H1 (cell line): ENCODE data around the gene PTTG1IP. TPM values are rescaled to one million over a fixed set of nuclear protein-coding genes. Genes with fewer than 3 reads are reported as not detected.

Experiments used
- CTCF ChIA-PET: fragments of 300-600 bp; sonication (Branson Sonifier 250); formaldehyde crosslinking; loops from one replicate; lab custom pipeline; 2021; ENCODE audit not compliant: partially characterized antibody; lab: Charles Lee
- POLR2A ChIA-PET: fragments of 300-600 bp; sonication (Branson Sonifier 250); formaldehyde crosslinking; loops from one replicate; lab custom pipeline; 2021; ENCODE audit warnings: inconsistent platforms; ENCODE audit not compliant: partially characterized antibody; lab: Charles Lee
- DNase-seq, 2 experiments: peaks; one replicate each; pipeline versions ENCODE4 v3.0.0 to v3.0.0-alpha.2; 2010 to 2022; ENCODE audit warnings: low spot score in 2 of 2, low read depth in 1 of 2, mixed read lengths in 1 of 2
- FAIRE-seq: peaks from 2 replicates; lab custom pipeline; 2011; peaks lifted over from hg19 to GRCh38; lab: Jason Lieb, UNC
- H2AFZ ChIP-seq: 2 replicates; pipeline ENCODE4 v1.8.1; 2012; ENCODE audit warnings: low read length, inconsistent platforms
- H2AK5ac ChIP-seq: 2 replicates; pipeline ENCODE4 v1.6.1; 2013; ENCODE audit warnings: low read depth, low read length
- H2BK120ac ChIP-seq: replicated peaks from 2 replicates; pipeline ENCODE3; 2013; ENCODE audit warnings: low read depth, low read length, inconsistent platforms
- H2BK12ac ChIP-seq: 2 replicates; pipeline ENCODE4 v1.6.1; 2013; ENCODE audit warnings: low read depth, low read length
- H2BK15ac ChIP-seq: 2 replicates; pipeline ENCODE4 v1.6.1; 2013; ENCODE audit warnings: low read length
- H2BK20ac ChIP-seq: 2 replicates; pipeline ENCODE4 v1.6.1; 2013; ENCODE audit warnings: low read length
- H2BK5ac ChIP-seq: 2 replicates; pipeline ENCODE4 v1.6.1; 2013; ENCODE audit warnings: low read depth, low read length
- H3K14ac ChIP-seq: 2 replicates; pipeline ENCODE4 v1.6.1; 2013; ENCODE audit warnings: inconsistent platforms; ENCODE audit not compliant: insufficient read length
- H3K18ac ChIP-seq: 2 replicates; pipeline ENCODE4 v1.6.1; 2013; ENCODE audit warnings: low read length; ENCODE audit errors: extremely low read depth
- H3K23ac ChIP-seq: 2 replicates; pipeline ENCODE4 v1.6.1; 2013; ENCODE audit warnings: inconsistent platforms; ENCODE audit not compliant: insufficient read length
- H3K23me2 ChIP-seq: 2 replicates; pipeline ENCODE4 v1.6.1; 2013; ENCODE audit warnings: low read depth, low read length
- H3K27ac ChIP-seq: 2 replicates; pipeline ENCODE4 v1.6.1; 2011; ENCODE audit warnings: low read depth, low read length, inconsistent platforms
- H3K27me3 ChIP-seq, 4 experiments: replicated peaks in 1 of 4; 1 replicate in 1 of 4; 2 replicates in 3 of 4; pipeline versions ENCODE4 v1.6.1 to v1.8.1; 2011 to 2013; ENCODE audit warnings: low read length in 3 of 4, mild to moderate bottlenecking in 3 of 4, inconsistent platforms in 2 of 4, mixed read lengths in 2 of 4, moderate library complexity in 1 of 4; ENCODE audit not compliant: control insufficient read depth in 3 of 4, insufficient read depth in 3 of 4; ENCODE audit errors: extremely low read depth in 1 of 4
- H3K36me3 ChIP-seq, 4 experiments: 2 replicates each; pipeline versions ENCODE4 v1.6.1 to v1.8.1; 2011 to 2013; ENCODE audit warnings: mild to moderate bottlenecking in 4 of 4, low read length in 3 of 4, moderate library complexity in 2 of 4, control low read depth in 1 of 4, inconsistent platforms in 1 of 4; ENCODE audit not compliant: insufficient read depth in 4 of 4, control insufficient read depth in 2 of 4
- H3K4ac ChIP-seq: replicated peaks from 2 replicates; pipeline ENCODE3; 2013; ENCODE audit warnings: low read length, low read depth, mixed read lengths, inconsistent platforms; ENCODE audit not compliant: insufficient read length
- H3K4me1 ChIP-seq, 4 experiments: replicated peaks in 1 of 4; 1 replicate in 1 of 4; 2 replicates in 3 of 4; pipeline versions ENCODE4 v1.6.1 to v1.8.1; 2011 to 2013; ENCODE audit warnings: low read length in 3 of 4, inconsistent platforms in 2 of 4, mixed read lengths in 1 of 4; ENCODE audit not compliant: insufficient read depth in 4 of 4, control insufficient read depth in 3 of 4
- H3K4me2 ChIP-seq, 2 experiments: 2 replicates each; pipeline versions ENCODE4 v1.6.1 to v1.8.1; 2011 to 2013; ENCODE audit warnings: low read depth in 2 of 2, low read length in 2 of 2, control low read depth in 1 of 2, inconsistent platforms in 1 of 2, mild to moderate bottlenecking in 1 of 2; ENCODE audit not compliant: insufficient read depth in 1 of 2
- H3K4me3 ChIP-seq, 4 experiments: fragments of 200-600, 300-600 bp in 1 of 4; sonication (generic), shearing (Covaris generic), sonication (Bioruptor Twin) in 1 of 4; 2 replicates each; pipeline versions ENCODE4 v1.5.1 to v1.8.1; 2011 to 2016; ENCODE audit warnings: low read length in 4 of 4, low read depth in 3 of 4, control low read depth in 2 of 4, inconsistent platforms in 2 of 4, mild to moderate bottlenecking in 2 of 4, mixed read lengths in 1 of 4, moderate library complexity in 1 of 4; ENCODE audit not compliant: insufficient read depth in 2 of 4; ENCODE audit errors: extremely low read depth in 1 of 4
- H3K56ac ChIP-seq: replicated peaks from 2 replicates; pipeline ENCODE3; 2013; ENCODE audit warnings: low read depth, mild to moderate bottlenecking, mixed read lengths, low read length, inconsistent platforms; ENCODE audit not compliant: insufficient read length
- H3K79me1 ChIP-seq: 2 replicates; pipeline ENCODE4 v1.6.1; 2013; ENCODE audit warnings: low read depth, low read length, control low read depth
- H3K79me2 ChIP-seq, 2 experiments: 2 replicates each; pipeline versions ENCODE4 v1.6.1 to v1.8.1; 2012 to 2013; ENCODE audit warnings: low read length in 2 of 2, mild to moderate bottlenecking in 2 of 2, inconsistent platforms in 1 of 2; ENCODE audit not compliant: insufficient read depth in 2 of 2, control insufficient read depth in 1 of 2
- H3K9ac ChIP-seq, 4 experiments: replicated peaks in 1 of 4; 1 replicate in 1 of 4; 2 replicates in 3 of 4; pipeline versions ENCODE4 v1.6.1 to v1.8.1; 2011 to 2013; ENCODE audit warnings: low read depth in 3 of 4, low read length in 3 of 4, control low read depth in 2 of 4, mild to moderate bottlenecking in 2 of 4, moderate library complexity in 2 of 4, inconsistent platforms in 1 of 4; ENCODE audit errors: extremely low read depth in 1 of 4
- H3K9me3 ChIP-seq, 2 experiments: 2 replicates each; pipeline versions ENCODE4 v1.6.1 to v1.8.1; 2012 to 2013; ENCODE audit warnings: mild to moderate bottlenecking in 2 of 2, moderate library complexity in 2 of 2, control low read depth in 1 of 2, inconsistent platforms in 1 of 2, low read depth in 1 of 2, low read length in 1 of 2, mixed read lengths in 1 of 2; ENCODE audit not compliant: insufficient read depth in 2 of 2
- H4K20me1 ChIP-seq, 2 experiments: replicated peaks in 1 of 2; 2 replicates each; pipeline versions ENCODE3 to v1.8.1; 2011 to 2013; ENCODE audit warnings: inconsistent platforms in 2 of 2, low read length in 2 of 2, mild to moderate bottlenecking in 1 of 2; ENCODE audit not compliant: insufficient read depth in 2 of 2, control insufficient read depth in 1 of 2
- H4K5ac ChIP-seq: 2 replicates; pipeline ENCODE4 v1.6.1; 2013; ENCODE audit warnings: low read length, low read depth, mixed read lengths, inconsistent platforms; ENCODE audit not compliant: insufficient read length
- H4K8ac ChIP-seq: 2 replicates; pipeline ENCODE4 v1.8.0; 2013; ENCODE audit warnings: mild to moderate bottlenecking, moderate library complexity, low read length, inconsistent platforms; ENCODE audit not compliant: insufficient read depth; ENCODE audit errors: extremely low read depth
- H4K91ac ChIP-seq: replicated peaks from 2 replicates; pipeline ENCODE3; 2013; ENCODE audit warnings: low read length, mixed read lengths, inconsistent platforms; ENCODE audit not compliant: insufficient read length
- MAFK ChIP-seq: IDR thresholded peaks from 2 replicates; pipeline ENCODE4 v1.6.1; 2012; ENCODE audit warnings: low read depth, mild to moderate bottlenecking, improper control_type of control experiment, low read length
- TAF7 ChIP-seq: optimal IDR thresholded peaks from 2 replicates; pipeline ENCODE3; 2011; ENCODE audit warnings: low read depth, mild to moderate bottlenecking, inconsistent platforms, low read length, moderate library complexity, borderline replicate concordance
- WGBS, 2 experiments: shearing (Covaris generic) in 1 of 2; methylation state at CpG; one replicate each; pipeline versions ENCODE4 v1.1.6 to v1.1.7; 2013 to 2015; ENCODE audit warnings: low lambda C conversion rate in 2 of 2, mixed read lengths in 2 of 2, inconsistent platforms in 1 of 2, low coverage in 1 of 2, missing lambda C conversion rate in 1 of 2; ENCODE audit not compliant: insufficient replicate concordance in 2 of 2, insufficient coverage in 1 of 2, insufficient read length in 1 of 2; ENCODE audit errors: extremely low coverage in 1 of 2, missing lambda C conversion rate in 1 of 2; 5-methylcytosine and 5-hydroxymethylcytosine counted together
- polyA plus RNA-seq, 7 experiments: library from polyadenylated mRNA; depleted of rRNA in 3 of 7; stranded (reverse) in 5 of 7; unstranded in 2 of 7; fragments of >200 nt in 5 of 7; fragments of 200-250 nt in 2 of 7; gene quantifications; 1 replicate in 5 of 7; 2 replicates in 1 of 7; 4 replicates in 1 of 7; pipeline versions ENCODE4 v1.2.1 to v1.2.3, GENCODE V29; 2011 to 2013; ENCODE audit warnings: missing spikeins in 2 of 7, mixed read lengths in 2 of 7
- total RNA-seq: library from RNA; stranded (reverse); fragmentation: NEBNext Ultra II Directional; extraction: Animal tissue kit (Norgen Biotek cat#: 25700); gene quantifications from 2 replicates; pipeline ENCODE4 v1.2.1, GENCODE V29; 2021

Gene PTTG1IP
- total and polyA plus RNA-seq, 2 of the 8 experiments (the other 6 are each of a cell fraction or from before 2014, with no cell fraction given), result 90.8 to 130 TPM

DNA sequence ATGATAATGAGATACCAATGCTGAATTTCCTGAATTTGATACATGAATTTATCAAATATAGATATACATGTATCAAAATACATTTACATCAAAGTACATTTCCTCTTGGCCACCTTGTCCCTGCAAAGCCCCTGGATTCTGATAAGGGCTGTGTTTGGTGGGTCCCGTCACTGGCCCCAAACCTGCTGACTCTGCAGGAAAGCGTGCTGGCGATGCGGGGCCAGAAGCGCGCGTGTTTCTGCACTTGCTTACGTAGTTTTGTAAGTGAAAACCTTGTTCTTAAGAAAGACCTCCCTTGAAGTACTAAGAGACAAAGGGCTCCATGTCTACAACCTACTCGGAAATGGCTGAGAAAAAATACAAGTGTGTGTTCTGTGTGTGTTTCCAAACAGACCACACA is 36.2 kb upstream of the PTTG1IP start:
- peaks cover 3% of the 10 kb centered on the region; the same call in 1 of the 2 replicates for H3K23me2 ChIP-seq
- H3K18ac ChIP-seq, result no peak overlapping the region
- H3K4me2 ChIP-seq, result no peak overlapping the region
- FAIRE-seq (no peak), DNase-seq (no peak)
- H4K8ac ChIP-seq, result peak overlapping the region; percentile 18; the same call in 1 of the 2 replicates
- no peak overlapping the region for H2BK20ac ChIP-seq
- no peak overlapping the region for H3K14ac ChIP-seq
- 91% methylated on average over 9 of the region's 9 CpGs; no CpG with 5 or more reads in 1 of the 2 experiments for WGBS, 2 experiments
- H3K27me3 ChIP-seq, result peaks cover 0 to 4% (median 1%) of the 10 kb centered on the region in 4 experiments; a peak in 1 of 7 replicates
- no peaks in the 10 kb centered on the region for H3K79me2 ChIP-seq
- H2BK12ac ChIP-seq, result no peak overlapping the region
- no peak overlapping the region for H4K91ac ChIP-seq
- H2BK120ac ChIP-seq, result no peak overlapping the region
- H2AFZ ChIP-seq, result no peak overlapping the region
- CTCF ChIA-PET, result interaction anchor here (0.9 to 4.4 kb wide), 3 partner anchors 10 to 17 kb away, joined by 3 to 28 read pairs (median 5); no protein-coding TSS in a partner anchor
- H3K9me3 ChIP-seq, result no peaks in the 10 kb centered on the region
- no peaks in the 10 kb centered on the region for H3K79me1 ChIP-seq
- no peaks in the 10 kb centered on the region for H3K36me3 ChIP-seq
- H4K20me1 ChIP-seq, result peaks cover 0 to under 1% of the 10 kb centered on the region in 2 experiments
- no peak overlapping the region for H4K5ac ChIP-seq
- POLR2A ChIA-PET, result interaction anchor here (0.9 to 1.0 kb wide), 2 partner anchors 26 to 75 kb away, joined by 3 to 5 read pairs; no protein-coding TSS in a partner anchor
- H3K4me3 ChIP-seq, result no peak overlapping the region
- H3K27ac ChIP-seq, result no peak overlapping the region
- H3K23ac ChIP-seq, result no peak overlapping the region
- H3K4ac ChIP-seq, result no peak overlapping the region
- H2BK5ac ChIP-seq, result no peak overlapping the region
- no peak for TF ChIP-seq TAF7
- peak; percentile 63 for TF ChIP-seq MAFK
- no peak overlapping the region for H3K56ac ChIP-seq
- H2AK5ac ChIP-seq, result no peak overlapping the region
- H2BK15ac ChIP-seq, result no peak overlapping the region
- peaks cover 0 to 11% (median 0%) of the 10 kb centered on the region in 4 experiments; a peak in 3 of 7 replicates for H3K4me1 ChIP-seq
- H3K9ac ChIP-seq, result no peak overlapping the region
